ENCODE results near the gene TM4SF5. TPM values are rescaled to one million over a fixed set of nuclear protein-coding genes. Genes with fewer than 3 reads are reported as not detected.
"Not testable (repeated sequence)": the region's sequence is repeated elsewhere in the genome, so short reads cannot be mapped to it uniquely, and the experiment has no call there.

Gene TM4SF5
- total RNA-seq, 2 experiments from 2014 or later = not detected

- intact Hi-C loops (cut with micrococcal nuclease) = no loop called here
- no peaks in the 10 kb centered on the region for H3K4me1 Mint-ChIP-seq (ENCODE audit: low read depth)
- no peak for ATAC-seq
- H3K36me3 Mint-ChIP-seq (ENCODE audit: low read depth) = no peaks in the 10 kb centered on the region
- DNase-seq = no peak
- TF ChIP-seq CTCF (IDR thresholded peaks at IDR 0.05) = no peak
- ChIA-PET CTCF (interaction anchor here (1.4 kb wide), 1 partner anchor 27 kb away, joined by 4 read pairs; no protein-coding TSS in a partner anchor), POLR2A (no interaction called here)
- no peaks in the 10 kb centered on the region for H3K9me3 Mint-ChIP-seq
- H3K27ac Mint-ChIP-seq = no peak overlapping the region
- H3K4me3 Mint-ChIP-seq = no peak overlapping the region
- H3K27me3 Mint-ChIP-seq = no peaks in the 10 kb centered on the region
These were observed 45.1 kb downstream of the TM4SF5 start for GRCh38 chr17:4816826-4817225.

GRCh38 chr17:4818276-4818675 lies 46.6 kb downstream of the TM4SF5 start:
- ChIA-PET CTCF (no interaction called here), POLR2A (interaction anchor here (1.3 kb wide), 1 partner anchor 8 kb away, joined by 3 read pairs; no protein-coding TSS in a partner anchor)
- Mint-ChIP-seq H3K4me1 (ENCODE audit: low read depth) (no peaks in the 10 kb centered on the region), H3K36me3 (ENCODE audit: low read depth) (no peaks in the 10 kb centered on the region), H3K27me3 (no peaks in the 10 kb centered on the region), H3K9me3 (no peaks in the 10 kb centered on the region), H3K4me3 (no peak overlapping the region), H3K27ac (no peak overlapping the region)
- intact Hi-C loops (cut with micrococcal nuclease) = no loop called here
- ATAC-seq = no peak
- TF ChIP-seq CTCF (IDR thresholded peaks at IDR 0.05) = no peak
- DNase-seq = no peak

GRCh38 chr17:4822835-4823234 lies 51.1 kb downstream of the TM4SF5 start:
- no peak for TF ChIP-seq CTCF (IDR thresholded peaks at IDR 0.05)
- Mint-ChIP-seq H3K4me1 (ENCODE audit: low read depth) (no peaks in the 10 kb centered on the region), H3K27me3 (no peaks in the 10 kb centered on the region), H3K9me3 (no peaks in the 10 kb centered on the region), H3K27ac (no peak overlapping the region), H3K36me3 (ENCODE audit: low read depth) (no peaks in the 10 kb centered on the region), H3K4me3 (no peak overlapping the region)
- ATAC-seq (no peak), DNase-seq (no peak)
- ChIA-PET CTCF (interaction anchor here (1.2 kb wide), 1 partner anchor 11 kb away, joined by 3 read pairs; the partner anchor contains the start of gene MINK1), POLR2A (interaction anchor here (0.5 kb wide), 1 partner anchor 49 kb away, joined by 3 read pairs; no protein-coding TSS in a partner anchor)
- intact Hi-C loops (cut with micrococcal nuclease) = no loop called here

DNA sequence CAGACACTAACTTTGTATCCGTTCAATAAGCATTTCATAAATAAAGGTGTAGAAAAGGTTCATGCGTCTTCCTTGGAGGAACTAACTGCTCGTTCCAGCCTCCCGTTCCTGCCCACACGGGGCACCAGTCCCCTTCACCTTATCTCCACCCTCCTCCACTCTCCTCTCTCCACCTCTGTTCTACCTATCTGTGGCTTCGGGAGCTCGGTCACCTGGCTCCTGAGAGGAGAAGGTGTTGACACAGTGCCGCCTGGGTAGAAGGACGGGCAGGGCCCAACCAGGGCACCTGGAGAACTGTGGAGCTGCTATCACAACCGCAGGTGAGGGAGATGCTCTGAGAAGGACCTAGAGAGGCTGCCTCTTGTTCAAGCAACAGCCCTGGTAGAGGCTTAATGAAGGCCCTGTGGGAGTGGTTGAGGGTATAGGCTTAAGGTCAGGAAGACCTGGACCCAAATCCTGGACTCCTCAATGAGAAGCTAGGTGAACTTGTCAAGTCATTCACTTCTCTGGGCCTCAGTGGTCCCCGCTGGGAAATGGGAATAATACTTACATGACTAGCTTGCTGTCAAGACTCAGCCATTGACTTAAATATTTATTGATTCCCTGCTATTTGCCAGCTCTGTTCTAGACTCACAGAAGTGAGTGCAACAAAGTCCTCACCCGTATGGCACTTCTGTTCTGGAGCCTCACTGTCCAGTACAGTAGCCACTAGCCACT lies 51.8 kb downstream of the TM4SF5 start:
- no peaks in the 10 kb centered on the region for H3K9me3 Mint-ChIP-seq
- H3K27ac Mint-ChIP-seq = no peak overlapping the region
- intact Hi-C loops (cut with micrococcal nuclease) = no loop called here
- DNase-seq (no peak), ATAC-seq (no peak)
- ChIA-PET POLR2A (no interaction called here), CTCF (interaction anchor here (1.2 kb wide), 1 partner anchor 10 kb away, joined by 3 read pairs; the partner anchor contains the start of gene MINK1)
- no peaks in the 10 kb centered on the region for H3K36me3 Mint-ChIP-seq (ENCODE audit: low read depth)
- no peak for TF ChIP-seq CTCF (IDR thresholded peaks at IDR 0.05)
- no peaks in the 10 kb centered on the region for H3K27me3 Mint-ChIP-seq
- no peaks in the 10 kb centered on the region for H3K4me1 Mint-ChIP-seq (ENCODE audit: low read depth)
- H3K4me3 Mint-ChIP-seq = no peak overlapping the region

GRCh38 chr17:4827399-4827798 lies 55.7 kb downstream of the TM4SF5 start:
- no peak for TF ChIP-seq CTCF (IDR thresholded peaks at IDR 0.05)
- CTCF ChIA-PET = no interaction called here
- no peaks in the 10 kb centered on the region for H3K27me3 Mint-ChIP-seq

GRCh38 chr17:4832829-4833177 lies 61.1 kb downstream of the TM4SF5 start:
- ATAC-seq = peak; percentile 14
- H3K9me3 Mint-ChIP-seq; POLR2A ChIA-PET; DNase-seq; H3K27me3 Mint-ChIP-seq; intact Hi-C loops (cut with micrococcal nuclease); H3K36me3 Mint-ChIP-seq (ENCODE audit: low read depth): not testable (repeated sequence)
- H3K27ac Mint-ChIP-seq = peak overlapping the region; percentile 93
- peak overlapping the region; percentile 86 for H3K4me3 Mint-ChIP-seq
- CTCF ChIA-PET = interaction anchor here (1.1 kb wide), 1 partner anchor 9 kb away, joined by 3 read pairs; no protein-coding TSS in a partner anchor
- H3K4me1 Mint-ChIP-seq (ENCODE audit: low read depth) = peaks cover 17% of the 10 kb centered on the region

More at GRCh38 chr17:4827399-4827798, 55.7 kb downstream of the TM4SF5 start:
- Mint-ChIP-seq H3K4me1 (ENCODE audit: low read depth) (peaks cover 1% of the 10 kb centered on the region), H3K9me3 (no peaks in the 10 kb centered on the region), H3K36me3 (ENCODE audit: low read depth) (no peaks in the 10 kb centered on the region), H3K4me3 (no peak overlapping the region), H3K27ac (no peak overlapping the region)
- intact Hi-C loops (cut with micrococcal nuclease) = no loop called here
- POLR2A ChIA-PET = no interaction called here
- DNase-seq (no peak), ATAC-seq (no peak)

Measured in activated CD8-positive, alpha-beta T cell treated with anti-CD3 and anti-CD28 coated beads for 36 hours (primary cell).